Endometrium (tissue), 2 donors: ENCODE measurements around the gene SLC4A5.

Experiments
- FAIRE-seq: peaks from 2 replicates; lab custom pipeline; 2012; peaks lifted over from hg19 to GRCh38; lab: Jason Lieb, UNC
- donor health status: control.
- donor health status: control.

The SLC4A5 gene

GRCh38 chr2:74343316-74343715, at the start of gene SLC4A5:
TSS of gene SLC4A5 (minus strand) at chr2:74343416. CDS start at chr2:74315023, 28,393 bp downstream.
- FAIRE-seq: no peak

GRCh38 chr2:74392449-74392743, 49.2 kb upstream of the SLC4A5 start:
- FAIRE-seq: no peak

GRCh38 chr2:74391580-74392448, 48.6 kb upstream of the SLC4A5 start:
- FAIRE-seq: no peak

GRCh38 chr2:74391209-74391579, 48.0 kb upstream of the SLC4A5 start:
- no peak for FAIRE-seq

GRCh38 chr2:74390606-74391005, 47.4 kb upstream of the SLC4A5 start:
- FAIRE-seq: no peak

GRCh38 chr2:74387346-74387745, 44.1 kb upstream of the SLC4A5 start:
- no peak for FAIRE-seq

GRCh38 chr2:74385396-74385795, 42.2 kb upstream of the SLC4A5 start:
- FAIRE-seq: no peak

- FAIRE-seq: no peak
Observed at GRCh38 chr2:74384051-74384450, 40.8 kb upstream of the SLC4A5 start.

- no peak for FAIRE-seq
Observed at GRCh38 chr2:74383254-74383653, 40.0 kb upstream of the SLC4A5 start.

GRCh38 chr2:74381751-74382150, 38.5 kb upstream of the SLC4A5 start:
- no peak for FAIRE-seq

GRCh38 chr2:74379851-74380789, 36.9 kb upstream of the SLC4A5 start, which contains the start of gene DCTN1:
TSS of gene DCTN1 (minus strand) at chr2:74380311. CDS start at chr2:74380037, 274 bp downstream.
- no peak for FAIRE-seq

- FAIRE-seq: no peak
Observed at GRCh38 chr2:74378007-74378406, 34.8 kb upstream of the SLC4A5 start.

- no peak for FAIRE-seq
Observed at GRCh38 chr2:74375838-74376237, 32.6 kb upstream of the SLC4A5 start.

- FAIRE-seq: no peak
Observed at GRCh38 chr2:74374509-74375205, 31.4 kb upstream of the SLC4A5 start.

GRCh38 chr2:74373985-74374384, 30.8 kb upstream of the SLC4A5 start:
- no peak for FAIRE-seq

- no peak for FAIRE-seq
Observed at GRCh38 chr2:74373221-74373676, 30.0 kb upstream of the SLC4A5 start.

GRCh38 chr2:74372674-74373073, 29.5 kb upstream of the SLC4A5 start:
- no peak for FAIRE-seq

GRCh38 chr2:74371421-74371820, 28.2 kb upstream of the SLC4A5 start:
- no peak for FAIRE-seq

- FAIRE-seq: no peak
Observed at GRCh38 chr2:74369976-74370375, 26.8 kb upstream of the SLC4A5 start.

- no peak for FAIRE-seq
Observed at GRCh38 chr2:74368499-74368898, 25.3 kb upstream of the SLC4A5 start.

- no peak for FAIRE-seq
Observed at GRCh38 chr2:74367789-74368188, 24.6 kb upstream of the SLC4A5 start.

- no peak for FAIRE-seq
Observed at GRCh38 chr2:74366036-74366435, 22.8 kb upstream of the SLC4A5 start.
